SH-SY5Y (cell line): Measurements from ENCODE around the gene SMYD3.

Experiments used
- GATA2 ChIP-seq: IDR thresholded peaks from 2 replicates; pipeline ENCODE4 v1.6.1; 2011; ENCODE audit warnings: mild to moderate bottlenecking, low read depth, low read length
- GATA3 ChIP-seq: IDR thresholded peaks from 2 replicates; pipeline ENCODE4 v1.6.1; 2011; ENCODE audit warnings: low read depth, mild to moderate bottlenecking, low read length, moderate library complexity

Gene SMYD3

DNA sequence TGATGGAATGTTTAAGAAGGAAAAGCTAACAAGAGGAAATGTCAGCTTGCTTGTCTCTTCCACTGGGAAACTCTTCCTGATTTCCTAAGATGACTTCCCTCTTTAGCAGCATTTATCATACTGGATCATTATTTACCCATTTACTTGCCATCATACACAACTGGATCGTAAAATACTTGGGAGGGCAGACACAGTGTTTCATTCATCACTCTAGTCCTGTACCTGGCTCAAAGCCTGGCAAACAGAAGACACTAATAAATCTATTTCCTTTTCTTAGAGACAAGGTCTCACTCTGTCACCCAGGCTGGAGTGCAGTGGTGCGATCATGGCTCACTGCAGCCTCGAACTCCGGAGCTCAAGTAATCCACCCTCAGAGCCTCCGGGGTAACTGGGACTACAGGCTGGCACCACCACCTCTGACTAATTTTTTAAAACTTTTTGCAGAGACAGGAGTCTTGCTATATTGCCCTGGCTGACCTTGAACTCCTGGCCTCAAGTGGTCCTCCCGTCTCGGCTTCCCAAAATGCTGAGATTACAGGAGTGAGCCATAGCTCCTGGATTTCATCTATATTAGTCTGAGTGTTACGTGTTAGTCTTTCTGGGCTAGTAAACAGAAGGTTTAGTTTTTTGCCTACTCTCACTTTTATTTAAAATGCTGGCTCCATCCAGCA is 574.6 kb downstream of the SMYD3 start:
- TF ChIP-seq GATA3 (no peak), GATA2 (no peak)

DNA sequence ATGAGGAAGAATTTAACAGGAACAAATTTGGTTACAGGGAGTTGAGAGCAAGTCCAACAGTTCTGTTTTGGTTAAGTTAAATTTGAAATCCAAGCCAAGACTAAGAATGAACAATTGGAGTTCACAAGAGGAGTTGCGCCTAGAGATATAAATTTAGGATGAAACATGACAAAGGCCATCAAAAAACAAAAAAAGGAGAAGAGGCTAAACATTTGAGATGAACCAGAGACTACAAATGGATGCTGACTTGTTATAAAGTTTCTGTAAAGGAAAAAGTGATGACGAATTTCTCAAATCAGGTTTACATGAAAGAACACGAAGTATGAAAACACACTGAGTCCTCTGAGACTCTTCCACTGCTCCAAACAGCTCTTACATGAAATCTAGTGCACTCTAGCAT is 575.6 kb downstream of the SMYD3 start:
- no peak for TF ChIP-seq GATA3
- TF ChIP-seq GATA2, result no peak

DNA sequence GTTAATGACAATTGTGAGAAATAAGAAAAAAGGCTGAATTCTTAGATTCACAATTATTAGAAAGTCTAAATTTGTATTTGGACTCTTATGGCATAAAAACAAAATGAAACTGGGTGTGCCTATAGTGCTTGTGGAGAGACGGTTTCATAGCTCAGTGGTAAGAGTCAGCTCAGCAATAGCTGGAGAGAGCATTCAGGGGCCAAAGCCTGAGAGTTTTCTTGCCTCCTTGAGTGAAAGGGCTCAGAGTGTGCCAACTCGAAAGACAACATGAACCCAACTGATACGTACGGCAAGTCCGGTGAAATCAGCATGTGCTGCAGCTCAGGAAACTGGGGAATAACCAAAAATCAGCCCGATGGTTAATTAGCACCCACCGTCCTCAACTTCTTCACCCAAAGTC is 577.9 kb downstream of the SMYD3 start:
- TF ChIP-seq GATA3 (no peak), GATA2 (no peak)

DNA sequence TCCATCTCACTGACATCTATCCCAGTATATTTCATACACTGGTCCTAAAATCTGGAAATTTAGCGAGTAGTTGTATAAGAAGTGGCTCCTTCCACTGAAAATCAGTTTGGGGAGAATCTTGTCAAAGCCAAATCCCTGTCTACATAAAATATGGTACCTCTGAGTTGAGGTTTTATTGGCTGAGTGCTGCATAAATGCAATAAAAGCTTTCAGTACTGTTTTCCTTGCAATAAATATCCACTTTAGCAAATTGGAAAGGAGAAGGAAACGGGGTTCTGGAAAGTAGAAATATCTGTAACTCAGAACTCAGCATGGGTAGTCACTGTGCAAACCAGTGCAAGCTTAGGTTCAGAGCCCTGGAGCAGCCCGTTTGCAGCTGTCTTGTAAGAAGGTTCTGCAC is 580.2 kb downstream of the SMYD3 start:
- TF ChIP-seq GATA2, result no peak
- no peak for TF ChIP-seq GATA3

DNA sequence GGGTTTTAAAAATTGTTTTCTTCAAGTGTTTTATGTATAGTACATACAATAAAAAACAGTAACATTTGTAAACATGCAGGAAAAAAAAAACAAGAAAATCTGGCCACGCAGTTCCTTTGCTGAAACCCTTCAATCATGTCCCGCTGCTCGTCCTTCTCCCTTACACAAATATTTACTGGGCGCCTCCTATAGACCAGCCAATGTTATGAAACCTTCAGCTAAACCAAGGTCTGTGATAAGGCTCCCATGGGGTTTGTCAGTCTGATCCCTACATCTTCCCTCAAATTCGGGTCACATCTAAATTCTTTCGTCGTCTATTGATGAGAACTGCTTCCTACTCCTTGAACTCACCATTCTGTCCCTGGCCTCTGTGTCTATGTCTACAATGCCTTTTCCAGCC is 583.9 kb downstream of the SMYD3 start:
- TF ChIP-seq GATA3 (no peak), GATA2 (no peak)

DNA sequence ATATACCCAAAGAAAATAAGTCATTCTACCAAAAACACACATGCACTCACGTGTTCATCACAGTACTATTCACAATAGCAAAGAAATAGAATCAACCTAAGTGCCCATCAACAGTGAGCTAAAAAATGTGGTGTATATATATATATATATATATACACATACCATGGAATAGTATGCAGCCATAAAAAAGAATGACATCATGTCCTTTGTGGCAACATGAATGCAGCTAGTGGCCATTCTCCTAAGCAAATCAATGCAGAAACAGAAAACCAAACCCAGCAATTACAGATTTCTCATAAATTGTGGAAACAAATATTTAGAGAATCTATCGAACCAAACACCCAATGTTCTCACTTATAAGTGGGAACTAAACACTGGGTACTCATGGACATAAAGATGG is 585.7 kb downstream of the SMYD3 start:
- TF ChIP-seq GATA3, result no peak
- no peak for TF ChIP-seq GATA2

DNA sequence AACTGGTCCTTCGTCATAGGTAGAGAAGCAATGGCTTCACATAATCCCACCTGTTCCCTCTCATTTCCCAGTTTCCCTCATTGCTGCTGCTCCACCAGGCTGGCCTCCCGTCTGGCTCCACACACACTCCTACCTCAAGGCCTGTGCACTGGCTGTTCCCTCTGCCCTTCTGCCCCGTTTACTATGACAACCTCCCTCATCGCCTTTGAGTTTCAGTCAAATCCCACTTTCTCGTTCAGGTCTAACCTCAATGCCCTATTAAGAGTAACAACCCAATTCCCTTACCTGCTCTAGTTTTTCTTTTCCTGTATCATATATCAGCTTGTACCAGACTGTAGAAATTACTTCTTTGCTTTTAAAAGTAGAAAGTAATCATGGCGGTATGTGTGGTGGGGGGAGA is 589.7 kb downstream of the SMYD3 start:
- TF ChIP-seq GATA3 (no peak), GATA2 (no peak)

DNA sequence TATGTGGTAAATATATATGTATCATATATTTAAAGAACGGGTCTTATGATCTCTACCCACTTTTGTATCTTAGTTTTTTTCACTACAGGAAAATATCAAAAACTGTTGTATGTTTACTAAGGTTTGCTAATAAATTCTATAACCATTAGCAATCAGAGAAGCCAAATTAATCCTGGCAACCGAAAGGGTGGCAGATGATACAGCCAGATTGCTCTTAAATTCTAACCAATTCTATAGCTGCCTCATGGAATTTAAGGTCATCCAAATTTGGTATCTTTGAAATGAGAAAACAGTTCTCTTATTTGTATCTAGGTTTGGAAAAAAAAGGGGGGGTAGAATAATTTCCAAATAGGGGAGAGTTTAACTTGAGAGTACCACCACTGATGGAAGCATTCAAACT is 591.2 kb downstream of the SMYD3 start:
- TF ChIP-seq GATA2 (no peak), GATA3 (no peak)

DNA sequence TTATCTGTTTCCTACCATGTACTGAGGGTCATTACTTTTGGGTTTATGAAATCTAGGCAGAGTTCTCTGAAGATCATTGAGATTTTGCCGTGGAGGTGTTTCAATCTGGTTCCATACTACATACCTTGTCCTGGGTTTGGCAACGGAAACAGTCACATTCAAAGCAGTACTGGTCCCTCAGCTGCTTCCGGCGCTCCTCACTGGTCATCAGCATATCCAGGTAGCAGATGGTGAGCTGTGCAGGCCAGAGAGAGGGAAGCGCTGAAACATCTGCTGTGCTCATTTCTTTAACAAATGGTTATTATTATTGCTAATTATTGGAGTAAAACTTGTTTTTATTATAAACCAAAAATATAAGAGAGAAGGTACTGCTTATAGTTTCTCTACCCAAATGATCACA is 591.7 kb downstream of the SMYD3 start:
- TF ChIP-seq GATA2 (no peak), GATA3 (no peak)

DNA sequence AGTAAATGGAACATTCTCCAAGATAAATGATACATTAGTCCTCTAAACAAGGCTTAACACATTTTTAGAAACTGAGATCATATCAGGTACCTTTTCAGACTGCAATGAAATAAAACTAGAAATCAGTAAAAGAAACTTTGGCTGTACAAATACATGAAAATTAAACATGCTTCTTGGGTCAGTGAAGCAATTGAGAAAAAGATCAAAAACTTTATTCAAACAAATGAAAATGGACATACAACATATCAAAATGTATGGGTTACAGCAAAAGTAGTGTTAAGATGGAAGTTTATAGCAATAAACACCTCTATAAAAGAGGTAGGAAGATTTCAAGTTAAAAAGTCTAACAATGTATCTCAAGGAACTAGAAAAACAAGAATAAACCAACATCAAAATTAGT is 598.5 kb downstream of the SMYD3 start:
- no peak for TF ChIP-seq GATA3
- TF ChIP-seq GATA2, result no peak

DNA sequence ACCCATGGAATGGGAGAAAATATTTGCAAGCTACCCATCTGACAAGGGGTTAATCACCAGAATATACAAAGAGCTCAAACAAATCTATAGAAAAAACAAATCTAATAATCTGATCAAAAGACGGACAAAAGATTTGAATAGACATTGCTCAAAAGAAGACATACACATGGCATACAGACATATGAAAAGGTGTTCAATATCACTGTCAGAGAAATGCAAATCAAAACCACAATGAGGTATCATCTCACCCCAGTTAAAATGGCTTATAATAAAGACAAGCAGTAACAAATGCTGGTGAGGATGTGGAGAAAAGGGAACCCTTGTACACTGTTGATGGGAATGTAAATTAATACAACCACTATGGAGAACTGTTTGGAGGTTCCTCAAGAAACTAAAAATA is 600.9 kb downstream of the SMYD3 start:
- TF ChIP-seq GATA3 (no peak), GATA2 (no peak)

DNA sequence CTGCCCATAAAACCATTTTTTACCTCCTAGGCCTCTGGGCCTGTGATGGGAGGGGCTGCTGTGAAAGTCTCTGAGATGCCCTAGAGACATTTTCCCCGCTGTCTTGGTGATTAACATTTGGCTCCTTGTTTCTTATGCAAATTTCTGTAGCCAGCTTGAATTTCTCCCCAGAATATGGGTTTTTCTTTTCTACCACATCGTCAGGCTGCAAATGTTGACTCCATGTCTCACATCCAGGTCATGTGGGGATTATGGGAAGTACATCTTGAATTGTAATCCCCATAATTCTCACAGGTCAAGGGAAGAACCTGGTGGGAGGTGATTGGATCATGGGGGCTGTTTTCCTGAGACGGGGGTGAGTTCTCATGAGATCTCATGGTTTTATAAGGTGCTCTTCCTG is 603.2 kb downstream of the SMYD3 start:
- no peak for TF ChIP-seq GATA3
- TF ChIP-seq GATA2, result no peak

DNA sequence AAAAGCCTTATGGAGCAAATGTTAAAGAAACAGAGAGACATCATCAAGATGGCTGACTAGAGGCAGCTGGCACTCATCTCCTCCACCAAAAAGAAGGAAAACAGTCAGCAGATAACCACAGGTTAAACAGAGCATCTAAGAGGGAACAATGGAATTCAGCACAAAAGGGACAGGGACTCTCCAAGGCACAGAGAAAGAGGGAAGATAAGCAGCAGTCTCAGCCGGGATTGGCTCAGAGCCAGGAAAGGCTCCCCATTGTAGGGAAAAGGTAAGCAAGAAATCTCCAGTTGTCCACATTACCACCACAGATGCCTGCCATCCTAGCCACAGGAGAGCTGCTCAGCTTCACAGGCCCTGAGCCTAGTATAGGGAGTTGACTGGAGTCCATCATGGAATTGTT is 605.5 kb downstream of the SMYD3 start:
- TF ChIP-seq GATA2, result no peak
- TF ChIP-seq GATA3, result no peak

DNA sequence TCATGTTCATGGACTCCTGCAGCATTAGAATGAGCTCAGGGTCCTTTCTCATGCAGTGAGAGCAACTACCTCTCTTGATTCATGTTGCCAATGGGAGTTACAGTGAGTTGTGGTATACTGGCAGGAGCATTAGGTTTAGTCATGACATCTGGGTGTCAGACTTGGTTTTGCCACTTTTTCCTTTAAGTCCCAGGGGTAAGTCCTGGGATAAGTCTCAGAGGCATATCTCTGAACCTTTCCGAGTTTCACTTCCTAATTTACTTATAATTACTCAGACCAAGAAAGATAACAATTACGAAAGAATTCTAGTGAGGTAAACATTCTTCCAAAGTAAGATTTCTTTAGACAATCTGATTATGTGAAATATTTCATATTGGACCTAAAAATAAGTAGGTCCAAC is 606.0 kb downstream of the SMYD3 start:
- TF ChIP-seq GATA3, result no peak
- no peak for TF ChIP-seq GATA2

DNA sequence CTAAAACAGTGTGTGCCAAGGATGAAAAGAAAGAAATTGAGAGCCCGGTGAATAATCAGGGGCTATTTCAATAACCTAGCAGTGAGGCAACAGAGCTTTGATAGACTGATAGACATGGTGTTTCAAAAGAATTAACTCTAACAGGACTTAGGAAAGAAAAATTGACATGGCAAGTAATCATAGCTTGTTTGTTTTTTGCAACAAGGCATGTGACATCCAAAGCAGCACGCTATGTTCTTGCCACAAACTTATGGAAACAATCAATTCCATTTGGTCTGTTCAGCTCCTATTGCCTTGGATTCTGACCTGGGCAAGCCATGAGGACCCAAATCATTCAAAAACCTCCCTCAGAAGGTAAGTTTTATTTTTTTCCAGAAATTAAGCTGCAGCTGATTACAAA is 608.5 kb downstream of the SMYD3 start:
- TF ChIP-seq GATA3, result no peak
- TF ChIP-seq GATA2, result no peak

DNA sequence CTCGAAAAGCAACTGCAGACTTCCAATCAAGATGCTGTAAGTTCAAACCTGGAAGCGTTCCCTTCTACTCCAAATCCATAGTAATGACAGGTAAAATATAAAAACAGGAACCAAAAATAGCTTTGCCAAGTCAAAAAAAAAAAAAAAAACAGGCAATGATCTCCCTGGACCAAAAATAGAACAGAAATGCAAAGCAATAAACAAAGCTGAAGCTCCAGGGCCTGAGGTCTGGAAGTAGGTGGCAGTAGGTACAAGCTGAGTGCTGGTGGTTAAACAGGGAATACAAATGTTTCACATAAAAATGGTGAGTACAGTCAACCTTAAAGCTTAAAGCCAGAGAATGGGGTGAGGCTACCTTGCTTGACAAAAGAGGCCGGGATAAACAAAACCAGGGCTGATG is 610.8 kb downstream of the SMYD3 start:
- TF ChIP-seq GATA2 (no peak), GATA3 (no peak)

DNA sequence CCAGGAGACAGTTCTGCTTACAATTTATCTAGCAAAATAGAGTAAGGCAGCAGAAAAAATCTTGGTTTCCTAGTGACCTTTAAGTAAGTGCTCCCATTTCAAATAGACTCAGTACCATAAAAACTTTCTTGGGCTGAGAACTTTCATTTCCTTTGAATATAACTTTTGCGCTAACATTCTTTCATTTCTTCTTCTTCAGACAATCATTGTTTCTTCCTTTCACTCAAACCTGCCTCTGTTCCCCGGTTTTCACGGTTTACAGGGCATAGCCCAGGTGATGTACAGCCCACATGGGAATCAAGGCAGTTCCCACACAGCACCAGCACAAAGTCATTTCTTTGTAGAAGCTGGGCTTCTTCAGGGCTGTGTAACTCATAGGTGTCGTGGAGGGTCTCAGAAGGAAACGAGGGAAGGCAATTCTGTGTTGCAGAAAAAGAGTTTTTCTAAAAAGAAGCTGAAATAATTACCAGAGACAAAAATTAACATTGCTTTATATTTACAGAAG is 611.6 kb downstream of the SMYD3 start:
- TF ChIP-seq GATA2, result no peak
- no peak for TF ChIP-seq GATA3

DNA sequence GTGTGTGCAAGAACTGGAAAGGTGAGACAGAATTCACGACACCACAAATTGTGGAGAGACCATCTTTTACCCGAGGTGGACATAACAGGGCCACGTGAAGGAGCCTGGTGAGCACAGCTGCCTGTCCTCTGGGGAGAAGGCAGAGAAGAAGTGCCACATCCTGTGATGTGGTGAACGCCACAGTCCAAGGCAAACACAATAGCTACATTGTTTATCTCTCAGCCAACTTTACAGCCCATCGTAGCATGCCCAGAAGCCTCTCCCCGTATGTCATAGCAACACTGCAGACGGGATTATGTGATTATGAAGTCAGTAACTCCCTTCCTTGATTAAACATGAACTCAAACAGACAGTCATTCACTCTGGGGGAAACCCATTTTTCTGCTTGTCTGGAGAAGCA is 612.2 kb downstream of the SMYD3 start:
- TF ChIP-seq GATA3 (no peak), GATA2 (no peak)

DNA sequence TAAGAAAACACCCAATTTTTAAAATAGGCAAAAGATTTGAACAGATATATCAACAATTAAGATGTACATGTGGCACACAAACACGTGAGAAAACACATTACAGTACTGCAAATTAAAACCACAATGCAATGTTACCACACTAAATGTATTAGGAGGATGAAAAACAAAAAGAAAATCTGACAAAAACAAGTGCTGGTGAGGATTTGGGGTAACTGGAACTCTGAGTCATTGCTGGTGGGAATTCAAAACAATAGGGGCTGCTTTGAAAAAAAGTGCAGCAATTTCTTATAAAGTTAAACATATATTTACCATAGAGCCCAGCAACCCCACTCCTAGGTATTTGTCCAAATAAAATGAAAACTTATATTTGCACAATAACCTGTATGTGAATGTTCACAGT is 614.1 kb downstream of the SMYD3 start:
- TF ChIP-seq GATA2 (no peak), GATA3 (no peak)
